ENCODE data around the gene GGT6. TPM values are rescaled to one million over a fixed set of nuclear protein-coding genes. Genes with fewer than 3 reads are reported as not detected.

Gene GGT6
- not detected in 2 replicates for total RNA-seq (ENCODE audit: low replicate concordance)

GRCh38 chr17:4560421-4560820, at the start of gene GGT6:
GGT6 (minus strand) TSS chr17:4560577; CDS start chr17:4560521, 56 bp downstream.

GRCh38 chr17:4584101-4584916, 23.9 kb upstream of the GGT6 start, which contains the start of gene SMTNL2:
SMTNL2 (plus strand) TSS chr17:4584529; CDS start chr17:4584606, 77 bp downstream.

GRCh38 chr17:4554997-4555799, 5.2 kb downstream of the GGT6 start, which contains the start of gene MYBBP1A:
MYBBP1A (minus strand) TSS chr17:4555384; CDS start chr17:4555324, 60 bp downstream.

Other genes starting within 250 kb of the GGT6 start
- gene UBE2G1, start 193.9 kb downstream of the GGT6 start, total RNA-seq (ENCODE audit: low replicate concordance): 7.3 and 22.5 TPM in 2 replicates
- gene SPNS3, start 126.6 kb downstream of the GGT6 start, total RNA-seq (ENCODE audit: low replicate concordance): not detected in 2 replicates
- 0.23 TPM in 1 of 2 replicates, not detected in the other for gene SPNS2, start 61.7 kb downstream of the GGT6 start, total RNA-seq (ENCODE audit: low replicate concordance)
- 35.0 and 43.4 TPM in 2 replicates for gene MYBBP1A, start 5.2 kb downstream of the GGT6 start, total RNA-seq (ENCODE audit: low replicate concordance)
- 0.12 TPM in 1 of 2 replicates, not detected in the other for gene SMTNL2, start 24.0 kb upstream of the GGT6 start, total RNA-seq (ENCODE audit: low replicate concordance)
- gene ALOX15, start 81.1 kb upstream of the GGT6 start, total RNA-seq (ENCODE audit: low replicate concordance): not detected in 2 replicates
- gene PELP1, start 143.6 kb upstream of the GGT6 start, total RNA-seq (ENCODE audit: low replicate concordance): 6.4 and 10.1 TPM in 2 replicates
- 1.7 and 3.9 TPM in 2 replicates for gene ARRB2, start 150.1 kb upstream of the GGT6 start, total RNA-seq (ENCODE audit: low replicate concordance)
- gene MED11, start 170.9 kb upstream of the GGT6 start, total RNA-seq (ENCODE audit: low replicate concordance): 10.1 and 12.1 TPM in 2 replicates
- gene ZMYND15, start 179.3 kb upstream of the GGT6 start, total RNA-seq (ENCODE audit: low replicate concordance): 0.23 TPM in 1 of 2 replicates, not detected in the other
- gene CXCL16, start 179.4 kb upstream of the GGT6 start, total RNA-seq (ENCODE audit: low replicate concordance): 0.59 and 0.83 TPM in 2 replicates
- not detected in 2 replicates for gene TM4SF5, start 211.3 kb upstream of the GGT6 start, total RNA-seq (ENCODE audit: low replicate concordance)
- 0.08 and 0.23 TPM in 2 replicates for gene VMO1, start 225.8 kb upstream of the GGT6 start, total RNA-seq (ENCODE audit: low replicate concordance)
- gene GLTPD2, start 228.4 kb upstream of the GGT6 start, total RNA-seq (ENCODE audit: low replicate concordance): not detected in 2 replicates
- 121 and 237 TPM in 2 replicates for gene PSMB6, start 235.6 kb upstream of the GGT6 start, total RNA-seq (ENCODE audit: low replicate concordance)
- gene PLD2, start 246.6 kb upstream of the GGT6 start, total RNA-seq (ENCODE audit: low replicate concordance): 15.1 and 16.5 TPM in 2 replicates